ENCODE results near the gene TBC1D9B.

Gene TBC1D9B

GRCh38 chr5:179862296-179862695, 45.4 kb downstream of the TBC1D9B start:
- no peak overlapping the region for H3K4me3 ChIP-seq (ENCODE audit: low read depth, low read length)
- ChIA-PET POLR2A (interaction anchor here (1.0 kb wide), 1 partner anchor 8 kb away, joined by 3 read pairs; no protein-coding TSS in a partner anchor), CTCF (interaction anchor here (1.1 to 1.3 kb wide), 2 partner anchors 9 to 30 kb away, joined by 3 to 6 read pairs; no protein-coding TSS in a partner anchor)
- no peak for DNase-seq (ENCODE audit: low read depth, low spot score)
- TF ChIP-seq CTCF (IDR thresholded peaks at IDR 0.05; ENCODE audit: insufficient read depth, low read length, missing control alignments), result no peak

GRCh38 chr5:179860301-179860700, 47.4 kb downstream of the TBC1D9B start:
- no peak overlapping the region for H3K4me3 ChIP-seq (ENCODE audit: low read depth, low read length)
- DNase-seq (ENCODE audit: low read depth, low spot score), result no peak
- no peak for TF ChIP-seq CTCF (IDR thresholded peaks at IDR 0.05; ENCODE audit: insufficient read depth, low read length, missing control alignments)
- CTCF ChIA-PET, result no interaction called here
- POLR2A ChIA-PET, result no interaction called here

GRCh38 chr5:179858586-179859427, 48.9 kb downstream of the TBC1D9B start, which contains the start of gene MRNIP:
TSS of gene MRNIP (minus strand) at chr5:179858817. CDS start at chr5:179858796, 21 bp downstream.
- no peak for TF ChIP-seq CTCF (IDR thresholded peaks at IDR 0.05; ENCODE audit: insufficient read depth, low read length, missing control alignments)
- peak; percentile 37 for DNase-seq (ENCODE audit: low read depth, low spot score)
- CTCF ChIA-PET, result no interaction called here
- peak within 1 kb of the TSS; percentile 94 for H3K4me3 ChIP-seq (ENCODE audit: low read depth, low read length)
- POLR2A ChIA-PET, result no interaction called here

GRCh38 chr5:179858241-179858585, 49.5 kb downstream of the TBC1D9B start:
- ChIA-PET POLR2A (no interaction called here), CTCF (no interaction called here)
- no peak for DNase-seq (ENCODE audit: low read depth, low spot score)
- H3K4me3 ChIP-seq (ENCODE audit: low read depth, low read length), result peak overlapping the region; percentile 94
- no peak for TF ChIP-seq CTCF (IDR thresholded peaks at IDR 0.05; ENCODE audit: insufficient read depth, low read length, missing control alignments)

GRCh38 chr5:179854356-179854755, 53.3 kb downstream of the TBC1D9B start:
- H3K4me3 ChIP-seq (ENCODE audit: low read depth, low read length), result no peak overlapping the region
- POLR2A ChIA-PET, result interaction anchor here (0.6 kb wide), 1 partner anchor 1644 kb away, joined by 3 read pairs; no protein-coding TSS in a partner anchor
- TF ChIP-seq CTCF (IDR thresholded peaks at IDR 0.05; ENCODE audit: insufficient read depth, low read length, missing control alignments), result no peak
- no peak for DNase-seq (ENCODE audit: low read depth, low spot score)
- CTCF ChIA-PET, result no interaction called here

GRCh38 chr5:179852993-179853547, 54.6 kb downstream of the TBC1D9B start:
- TF ChIP-seq CTCF (IDR thresholded peaks at IDR 0.05; ENCODE audit: insufficient read depth, low read length, missing control alignments), result no peak
- H3K4me3 ChIP-seq (ENCODE audit: low read depth, low read length), result no peak overlapping the region
- ChIA-PET CTCF (no interaction called here), POLR2A (no interaction called here)
- DNase-seq (ENCODE audit: low read depth, low spot score), result no peak

Measured in AG04449 (cell line).